ENCODE data around the gene ZFYVE28. TPM values are rescaled to one million over a fixed set of nuclear protein-coding genes. Genes with fewer than 3 reads are reported as not detected.

Gene ZFYVE28
- total RNA-seq, 1 donor from 2014 or later: 2.0 TPM

GRCh38 chr4:2289311-2289954, 129.0 kb downstream of the ZFYVE28 start:
- peaks cover 9% of the 10 kb centered on the region for H3K27me3 ChIP-seq (ENCODE audit: control insufficient read depth, insufficient read depth, low read length)

GRCh38 chr4:2288051-2288541, 130.3 kb downstream of the ZFYVE28 start:
- H3K4me3 ChIP-seq (ENCODE audit: low read depth, low read length): no peak overlapping the region
- H3K36me3 ChIP-seq (ENCODE audit: control insufficient read depth, insufficient read depth, low read length): no peaks in the 10 kb centered on the region
- H3K27me3 ChIP-seq (ENCODE audit: control insufficient read depth, insufficient read depth, low read length): peaks cover 9% of the 10 kb centered on the region
- DNase-seq (ENCODE audit: low read depth): no peak
- TF ChIP-seq CTCF (IDR thresholded peaks at IDR 0.05; ENCODE audit: insufficient read depth, low read length, poor library complexity, severe bottlenecking): no peak

More at GRCh38 chr4:2289311-2289954, 129.0 kb downstream of the ZFYVE28 start:
- Histone ChIP-seq H3K36me3 (ENCODE audit: control insufficient read depth, insufficient read depth, low read length) (no peaks in the 10 kb centered on the region), H3K4me3 (ENCODE audit: low read depth, low read length) (no peak overlapping the region)
- no peak for TF ChIP-seq CTCF (IDR thresholded peaks at IDR 0.05; ENCODE audit: insufficient read depth, low read length, poor library complexity, severe bottlenecking)
- no peak for DNase-seq (ENCODE audit: low read depth)

DNA sequence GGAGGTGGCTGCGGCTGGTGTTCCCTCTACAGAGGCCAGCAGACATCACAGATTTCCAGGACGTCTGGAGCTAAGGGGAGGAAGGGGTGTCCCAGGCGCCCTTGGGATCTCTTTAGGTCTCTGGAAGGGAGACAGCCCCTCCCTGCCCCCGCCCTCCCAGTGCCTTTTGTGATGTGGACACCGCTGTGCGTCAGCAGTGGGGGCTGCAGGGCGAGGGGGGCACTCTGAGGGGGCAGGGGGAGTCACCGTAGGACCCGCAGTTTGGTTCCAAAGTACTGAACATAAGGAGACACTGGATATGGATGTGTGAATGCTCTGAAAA, 130.9 kb downstream of the ZFYVE28 start:
- TF ChIP-seq CTCF (IDR thresholded peaks at IDR 0.05; ENCODE audit: insufficient read depth, low read length, poor library complexity, severe bottlenecking): no peak
- Histone ChIP-seq H3K27me3 (ENCODE audit: control insufficient read depth, insufficient read depth, low read length) (peaks cover 9% of the 10 kb centered on the region), H3K4me3 (ENCODE audit: low read depth, low read length) (no peak overlapping the region), H3K36me3 (ENCODE audit: control insufficient read depth, insufficient read depth, low read length) (no peaks in the 10 kb centered on the region)
- no peak for DNase-seq (ENCODE audit: low read depth)

DNA sequence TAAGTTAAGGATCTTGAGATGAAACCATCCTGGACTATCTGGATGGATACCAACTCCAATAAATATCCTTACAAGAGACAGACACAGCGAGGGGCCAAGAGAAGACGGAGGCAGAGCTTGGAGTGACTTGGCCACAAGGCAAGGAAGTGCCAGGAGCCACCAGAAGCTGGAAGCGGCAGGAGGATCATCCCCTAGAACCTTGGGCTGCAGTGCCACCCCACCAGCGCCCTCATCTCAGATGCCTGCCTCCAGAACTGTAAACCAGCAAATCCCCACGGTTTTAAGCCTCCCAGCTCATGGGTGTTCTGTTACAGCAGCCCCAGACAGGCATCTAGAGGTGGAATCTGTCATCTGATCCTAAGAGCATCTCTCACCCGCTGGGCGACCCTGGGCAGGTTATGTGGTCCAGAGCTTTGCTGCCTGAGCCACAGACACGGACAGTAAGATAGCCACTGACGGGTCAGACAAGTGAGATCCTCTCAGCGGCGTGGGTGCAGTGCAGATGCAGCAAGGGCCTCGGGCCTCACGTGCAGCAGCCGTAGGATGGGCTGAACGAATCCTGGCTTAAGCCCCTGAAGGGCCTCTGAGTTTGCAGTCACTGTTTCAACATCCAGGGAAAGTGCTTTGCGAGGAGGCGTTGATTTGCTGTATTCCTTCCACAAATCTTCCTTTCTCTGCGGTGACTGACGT, 131.4 kb downstream of the ZFYVE28 start:
- DNase-seq (ENCODE audit: low read depth): no peak
- peaks cover 8% of the 10 kb centered on the region for H3K27me3 ChIP-seq (ENCODE audit: control insufficient read depth, insufficient read depth, low read length)
- no peaks in the 10 kb centered on the region for H3K36me3 ChIP-seq (ENCODE audit: control insufficient read depth, insufficient read depth, low read length)
- no peak overlapping the region for H3K4me3 ChIP-seq (ENCODE audit: low read depth, low read length)
- TF ChIP-seq CTCF (IDR thresholded peaks at IDR 0.05; ENCODE audit: insufficient read depth, low read length, poor library complexity, severe bottlenecking): no peak

DNA sequence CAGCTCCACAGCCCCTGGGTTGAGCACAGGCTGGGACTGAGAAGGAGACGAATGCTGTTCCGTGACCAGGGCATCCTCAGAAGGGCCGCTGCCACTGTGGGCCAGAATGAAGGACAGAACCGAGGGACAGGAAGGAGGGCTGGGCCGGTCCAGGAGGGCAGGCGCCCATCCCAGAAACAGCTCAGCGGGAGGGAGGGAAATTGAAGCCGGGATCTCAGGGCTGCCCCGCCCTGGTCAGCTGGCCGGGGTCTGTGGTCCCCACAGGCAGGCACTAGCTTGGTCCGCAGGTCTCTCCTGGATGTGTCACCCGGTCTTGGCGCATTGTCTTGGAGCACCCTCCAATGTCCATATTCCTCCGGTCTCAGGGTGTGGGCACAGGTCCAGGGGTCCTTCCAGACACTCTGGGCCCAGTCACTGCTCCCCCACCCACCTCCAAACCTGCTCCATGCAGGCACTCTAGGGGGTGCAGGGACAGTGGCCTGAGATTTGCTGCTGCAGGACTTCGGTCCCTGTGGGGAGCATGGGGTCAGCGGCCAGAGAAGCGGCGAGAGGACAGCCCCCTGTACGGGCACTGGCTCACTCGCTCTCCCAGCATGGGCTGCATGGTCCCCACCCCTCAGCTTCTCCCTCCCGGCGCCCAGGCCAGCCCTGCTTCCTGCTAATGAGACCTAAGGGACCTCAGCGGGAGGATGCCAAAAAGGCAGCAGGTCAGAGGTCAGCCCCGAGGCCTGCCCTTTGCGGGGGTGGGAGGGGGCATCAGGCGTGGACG, 132.6 kb downstream of the ZFYVE28 start:
- Histone ChIP-seq H3K27me3 (ENCODE audit: control insufficient read depth, insufficient read depth, low read length) (peaks cover 3% of the 10 kb centered on the region), H3K4me3 (ENCODE audit: low read depth, low read length) (no peak overlapping the region), H3K36me3 (ENCODE audit: control insufficient read depth, insufficient read depth, low read length) (no peaks in the 10 kb centered on the region)
- no peak for TF ChIP-seq CTCF (IDR thresholded peaks at IDR 0.05; ENCODE audit: insufficient read depth, low read length, poor library complexity, severe bottlenecking)
- DNase-seq (ENCODE audit: low read depth): no peak

Data from kidney epithelial cell (primary cell).